Measurements from ENCODE around the gene TMEM175.
A peak's percentile ranks its signal among the peaks of the same experiment; 100 is the strongest.
"Not testable (repeated sequence)": the region's sequence is repeated elsewhere in the genome, so short reads cannot be mapped to it uniquely, and the experiment has no call there.

TMEM175 gene

DNA sequence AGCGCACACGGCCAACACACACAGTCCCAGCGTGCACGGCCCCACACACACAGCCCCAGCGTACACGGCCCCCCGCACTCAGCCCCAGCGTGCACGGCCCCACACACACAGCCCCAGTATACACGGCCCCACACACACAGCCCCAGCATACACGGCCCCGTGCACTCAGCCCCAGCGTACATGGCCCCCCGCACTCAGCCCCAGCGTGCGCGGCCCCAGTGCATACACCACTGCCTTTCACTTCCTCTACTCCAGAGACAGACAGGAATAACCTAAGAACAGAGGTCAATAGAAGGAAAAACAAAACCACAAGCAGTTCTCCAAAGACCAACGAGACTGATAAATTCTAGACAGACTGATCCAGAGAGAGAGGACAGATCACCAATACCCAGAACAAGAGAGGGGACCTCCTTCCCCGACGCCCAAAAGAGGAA lies 17.2 kb upstream of the TMEM175 start:
- H3K4me3 ChIP-seq: no peak overlapping the region
- H3K9me3 ChIP-seq: peaks cover 7% of the 10 kb centered on the region
- H3K27me3 ChIP-seq (ENCODE audit: low read depth): no peaks in the 10 kb centered on the region
- DNase-seq (ENCODE audit: low spot score in 2 of 2): no peak
- in situ Hi-C loops (cut with MboI; ENCODE audit: low sequenced_read_pairs): no loop called here
- H3K4me1 ChIP-seq: no peaks in the 10 kb centered on the region
- peaks cover 16% of the 10 kb centered on the region for H3K36me3 ChIP-seq (replicated peaks)

GRCh38 chr4:915595-915994 lies 16.7 kb upstream of the TMEM175 start:
- H3K4me3 ChIP-seq: no peak overlapping the region
- H3K9me3 ChIP-seq: peaks cover 7% of the 10 kb centered on the region
- H3K36me3 ChIP-seq (replicated peaks): peaks cover 16% of the 10 kb centered on the region
- in situ Hi-C loops (cut with MboI; ENCODE audit: low sequenced_read_pairs): no loop called here
- no peaks in the 10 kb centered on the region for H3K27me3 ChIP-seq (ENCODE audit: low read depth)
- no peak for DNase-seq (ENCODE audit: low spot score in 2 of 2)
- H3K4me1 ChIP-seq: no peaks in the 10 kb centered on the region

DNA sequence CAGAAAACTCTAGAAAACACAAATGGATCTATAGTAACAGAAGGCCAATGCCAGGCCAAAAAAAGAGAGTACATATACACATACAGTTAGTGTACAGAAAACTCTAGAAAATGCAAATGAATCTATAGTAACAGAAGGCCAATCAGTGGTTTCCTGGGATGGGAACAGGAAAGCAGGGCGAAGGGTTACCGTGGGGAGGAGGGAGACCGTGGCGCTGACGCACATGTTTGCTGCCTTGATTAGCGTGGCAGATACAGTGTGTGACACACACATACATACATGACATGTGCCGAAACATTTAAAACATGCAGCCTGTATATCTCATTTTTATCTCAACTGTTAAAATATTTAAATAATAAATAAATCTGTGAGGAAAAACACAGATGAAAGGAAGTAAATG lies 14.8 kb upstream of the TMEM175 start:
- Histone ChIP-seq H3K36me3 (replicated peaks) (peaks cover 9% of the 10 kb centered on the region; the same call in 1 of the 2 replicates), H3K9me3 (peaks cover 7% of the 10 kb centered on the region), H3K4me3 (no peak overlapping the region), H3K27me3 (ENCODE audit: low read depth) (no peaks in the 10 kb centered on the region), H3K4me1 (no peaks in the 10 kb centered on the region)
- no peak for DNase-seq (ENCODE audit: low spot score in 2 of 2)
- in situ Hi-C loops (cut with MboI; ENCODE audit: low sequenced_read_pairs): no loop called here

- Histone ChIP-seq H3K4me1 (no peaks in the 10 kb centered on the region), H3K36me3 (replicated peaks) (peaks cover 4% of the 10 kb centered on the region; the same call in 1 of the 2 replicates), H3K27me3 (ENCODE audit: low read depth) (no peaks in the 10 kb centered on the region), H3K9me3 (peaks cover 7% of the 10 kb centered on the region), H3K4me3 (no peak overlapping the region)
- in situ Hi-C loops (cut with MboI; ENCODE audit: low sequenced_read_pairs): no loop called here
- no peak for DNase-seq (ENCODE audit: low spot score in 2 of 2)
Measured at GRCh38 chr4:917992-918391, 14.3 kb upstream of the TMEM175 start.

DNA sequence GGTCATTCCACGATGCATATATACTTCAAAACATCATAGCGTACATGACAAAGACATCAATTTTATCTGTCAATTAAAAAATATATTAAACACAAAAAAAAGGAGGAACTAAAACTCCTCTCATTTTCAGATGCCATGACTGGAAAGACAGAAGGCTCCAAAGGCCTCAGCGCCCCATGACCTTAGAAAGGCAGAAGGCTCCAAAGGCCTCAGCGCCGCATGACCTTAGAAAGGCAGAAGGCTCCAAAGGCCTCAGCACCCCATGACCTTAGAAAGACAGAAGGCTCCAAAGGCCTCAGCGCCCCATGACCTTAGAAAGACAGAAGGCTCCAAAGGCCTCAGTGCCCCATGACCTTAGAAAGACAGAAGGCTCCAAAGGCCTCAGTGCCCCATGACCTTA lies 13.7 kb upstream of the TMEM175 start:
- H3K27me3 ChIP-seq (ENCODE audit: low read depth); DNase-seq (ENCODE audit: low spot score in 2 of 2); H3K4me1 ChIP-seq; H3K36me3 ChIP-seq (replicated peaks); H3K9me3 ChIP-seq; in situ Hi-C loops (cut with MboI; ENCODE audit: low sequenced_read_pairs); H3K4me3 ChIP-seq: not testable (repeated sequence)

GRCh38 chr4:919004-919680 lies 13.1 kb upstream of the TMEM175 start:
- H3K4me3 ChIP-seq; in situ Hi-C loops (cut with MboI; ENCODE audit: low sequenced_read_pairs); H3K4me1 ChIP-seq; DNase-seq (ENCODE audit: low spot score in 2 of 2); H3K36me3 ChIP-seq (replicated peaks); H3K27me3 ChIP-seq (ENCODE audit: low read depth); H3K9me3 ChIP-seq: not testable (repeated sequence)

DNA sequence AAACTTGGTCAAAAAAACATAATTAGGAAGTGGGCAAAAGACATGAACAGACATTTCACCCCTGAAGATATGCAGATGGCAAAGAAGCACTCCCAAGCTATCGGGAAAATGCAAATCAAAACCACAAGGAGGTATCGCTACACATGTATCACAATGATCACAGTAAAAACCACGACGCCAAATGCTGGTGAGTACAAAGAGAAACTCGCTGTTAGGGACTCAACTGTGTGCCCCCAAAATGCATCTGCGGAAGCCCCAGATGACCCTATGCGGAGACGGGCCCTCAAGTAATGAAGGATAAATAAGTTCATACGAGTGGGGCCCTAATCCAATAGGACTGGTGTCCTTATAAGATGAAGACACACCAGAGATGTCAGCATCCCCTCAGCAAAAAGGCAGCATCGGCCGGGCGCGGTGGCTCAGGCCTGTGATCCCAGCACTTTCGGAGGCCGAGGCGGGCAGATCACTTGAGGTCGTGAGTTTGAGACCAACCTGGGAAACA lies 10.4 kb upstream of the TMEM175 start:
- DNase-seq (ENCODE audit: low spot score in 2 of 2): no peak
- H3K4me3 ChIP-seq: no peak overlapping the region
- H3K36me3 ChIP-seq (replicated peaks): peaks cover 4% of the 10 kb centered on the region; the same call in 1 of the 2 replicates
- no peaks in the 10 kb centered on the region for H3K4me1 ChIP-seq
- in situ Hi-C loops (cut with MboI; ENCODE audit: low sequenced_read_pairs): no loop called here
- H3K9me3 ChIP-seq: peaks cover 7% of the 10 kb centered on the region
- H3K27me3 ChIP-seq (ENCODE audit: low read depth): no peaks in the 10 kb centered on the region

GRCh38 chr4:924107-925096 lies 7.9 kb upstream of the TMEM175 start:
- DNase-seq (ENCODE audit: low spot score in 2 of 2): no peak
- Histone ChIP-seq H3K9me3 (0 out of 2 replicates have a peak, but pooled peaks cover 2% of the 10 kb centered on the region), H3K27me3 (ENCODE audit: low read depth) (no peaks in the 10 kb centered on the region), H3K4me3 (no peak overlapping the region), H3K4me1 (no peaks in the 10 kb centered on the region), H3K36me3 (replicated peaks) (no peaks in the 10 kb centered on the region; the same call in 1 of the 2 replicates)
- in situ Hi-C loops (cut with MboI; ENCODE audit: low sequenced_read_pairs): no loop called here

DNA sequence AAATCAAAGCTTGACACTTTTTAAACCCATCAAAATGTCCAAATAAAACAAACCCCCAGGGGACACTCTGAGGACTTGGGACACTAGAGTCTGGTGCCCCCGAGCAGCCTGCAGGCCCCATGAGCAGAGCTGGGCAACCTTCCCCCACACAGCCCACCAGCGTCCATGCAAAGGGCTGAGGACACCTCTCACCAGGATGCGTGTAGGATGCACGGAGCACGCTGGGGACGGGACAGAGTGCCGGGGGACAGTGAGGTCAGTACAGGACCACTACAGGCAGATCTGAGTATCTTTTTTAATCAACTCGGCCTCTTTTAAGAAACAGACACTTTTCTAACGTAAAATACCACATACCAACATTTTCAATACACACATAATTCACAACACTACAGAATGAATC lies 7.1 kb upstream of the TMEM175 start:
- no peak overlapping the region for H3K4me3 ChIP-seq
- 0 out of 2 replicates have a peak, but pooled peaks cover 2% of the 10 kb centered on the region for H3K4me1 ChIP-seq
- H3K27me3 ChIP-seq (ENCODE audit: low read depth): no peaks in the 10 kb centered on the region
- no peak for DNase-seq (ENCODE audit: low spot score in 2 of 2)
- no peaks in the 10 kb centered on the region for H3K9me3 ChIP-seq
- H3K36me3 ChIP-seq (replicated peaks): no peaks in the 10 kb centered on the region; the same call in 1 of the 2 replicates
- in situ Hi-C loops (cut with MboI; ENCODE audit: low sequenced_read_pairs): no loop called here

GRCh38 chr4:925771-926500 lies 6.3 kb upstream of the TMEM175 start:
- Histone ChIP-seq H3K36me3 (replicated peaks) (no peaks in the 10 kb centered on the region; the same call in 1 of the 2 replicates), H3K9me3 (no peaks in the 10 kb centered on the region), H3K4me3 (no peak overlapping the region), H3K4me1 (peaks cover 7% of the 10 kb centered on the region), H3K27me3 (ENCODE audit: low read depth) (no peaks in the 10 kb centered on the region)
- no peak for DNase-seq (ENCODE audit: low spot score in 2 of 2)
- in situ Hi-C loops (cut with MboI; ENCODE audit: low sequenced_read_pairs): no loop called here

- no peaks in the 10 kb centered on the region for H3K27me3 ChIP-seq (ENCODE audit: low read depth)
- no peaks in the 10 kb centered on the region for H3K9me3 ChIP-seq
- H3K4me1 ChIP-seq: peaks cover 7% of the 10 kb centered on the region
- DNase-seq (ENCODE audit: low spot score in 2 of 2): peak in 1 of 2 experiments; percentile 39
- in situ Hi-C loops (cut with MboI; ENCODE audit: low sequenced_read_pairs): no loop called here
- H3K4me3 ChIP-seq: no peak overlapping the region
- H3K36me3 ChIP-seq (replicated peaks): no peaks in the 10 kb centered on the region; the same call in 1 of the 2 replicates
Measured at GRCh38 chr4:926538-926937, 5.7 kb upstream of the TMEM175 start.

DNA sequence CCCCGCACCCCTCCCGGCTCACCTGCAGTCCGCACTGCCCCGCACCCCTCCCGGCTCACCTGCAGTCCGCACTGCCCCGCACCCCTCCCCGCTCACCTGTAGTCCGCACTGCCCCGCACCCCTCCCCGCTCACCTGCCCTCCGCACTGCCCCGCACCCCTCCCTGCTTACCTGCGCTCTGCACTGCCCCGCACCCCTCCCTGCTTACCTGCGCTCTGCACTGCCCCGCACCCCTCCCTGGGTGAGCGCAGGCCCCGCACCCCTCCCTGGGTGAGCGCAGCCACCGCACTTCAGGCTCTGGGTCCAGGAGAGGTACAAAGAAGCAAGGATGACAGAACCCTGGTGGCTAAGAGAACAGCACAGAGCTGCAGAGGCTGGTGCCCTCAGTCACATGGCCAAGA lies 4.7 kb upstream of the TMEM175 start:
- H3K36me3 ChIP-seq (replicated peaks); in situ Hi-C loops (cut with MboI; ENCODE audit: low sequenced_read_pairs); H3K9me3 ChIP-seq; H3K27me3 ChIP-seq (ENCODE audit: low read depth); H3K4me3 ChIP-seq; DNase-seq (ENCODE audit: low spot score in 2 of 2); H3K4me1 ChIP-seq: not testable (repeated sequence)

- Histone ChIP-seq H3K4me3 (no peak overlapping the region), H3K27me3 (ENCODE audit: low read depth) (no peaks in the 10 kb centered on the region), H3K4me1 (peaks cover 11% of the 10 kb centered on the region), H3K36me3 (replicated peaks) (no peaks in the 10 kb centered on the region), H3K9me3 (no peaks in the 10 kb centered on the region)
- no peak for DNase-seq (ENCODE audit: low spot score in 2 of 2)
- in situ Hi-C loops (cut with MboI; ENCODE audit: low sequenced_read_pairs): no loop called here
Measured at GRCh38 chr4:929096-929765, 3.0 kb upstream of the TMEM175 start.
